Small intestine (tissue), 16 donors: ENCODE measurements around the gene SAXO1. TPM values are rescaled to one million over a fixed set of nuclear protein-coding genes. Genes with fewer than 3 reads are reported as not detected.
A peak's percentile ranks its signal among the peaks of the same experiment; 100 is the strongest.

Experiments used
- DNase-seq, 2 donors: peaks; one replicate each; pipeline versions ENCODE4 v3.0.0 to v3.0.0-alpha.2; 2013
- FAIRE-seq: peaks from 2 replicates; lab custom pipeline; 2012; peaks lifted over from hg19 to GRCh38; lab: Jason Lieb, UNC
- H3K27ac ChIP-seq, 3 donors: one replicate each; pipeline ENCODE4 v1.5.1; 2013; ENCODE audit warnings: low read length in 2 of 3, mild to moderate bottlenecking in 2 of 3, control low read depth in 1 of 3, inconsistent platforms in 1 of 3, low read depth in 1 of 3, moderate library complexity in 1 of 3
- H3K27me3 ChIP-seq, 3 donors: one replicate each; pipeline ENCODE4 v1.6.1; 2013; ENCODE audit warnings: low read length in 3 of 3, inconsistent platforms in 1 of 3; ENCODE audit not compliant: control insufficient read depth in 3 of 3, insufficient read depth in 3 of 3
- H3K36me3 ChIP-seq, 3 donors: one replicate each; pipeline ENCODE4 v1.6.1; 2013; ENCODE audit warnings: low read length in 3 of 3, inconsistent platforms in 1 of 3, low read depth in 1 of 3, mild to moderate bottlenecking in 1 of 3, moderate library complexity in 1 of 3; ENCODE audit not compliant: control insufficient read depth in 3 of 3, insufficient read depth in 2 of 3
- H3K4me1 ChIP-seq, 3 donors: one replicate each; pipeline ENCODE4 v1.6.1; 2013; ENCODE audit warnings: low read length in 2 of 3, inconsistent platforms in 1 of 3, low read depth in 1 of 3, mild to moderate bottlenecking in 1 of 3, moderate library complexity in 1 of 3; ENCODE audit not compliant: control insufficient read depth in 3 of 3, insufficient read depth in 2 of 3
- H3K4me3 ChIP-seq, 3 donors: one replicate each; pipeline ENCODE4 v1.5.1; 2013; ENCODE audit warnings: low read length in 3 of 3, control low read depth in 1 of 3, inconsistent platforms in 1 of 3, low read depth in 1 of 3, mild to moderate bottlenecking in 1 of 3, moderate library complexity in 1 of 3
- H3K9me3 ChIP-seq, 2 donors: one replicate each; pipeline ENCODE4 v1.6.1; 2013; ENCODE audit warnings: low read depth in 1 of 2, low read length in 1 of 2; ENCODE audit not compliant: control insufficient read depth in 2 of 2, insufficient read depth in 1 of 2
- WGBS, 3 donors: extraction: QIAGEN DNeasy Blood & Tissue Kit; methylation state at CpG; one replicate each; pipeline ENCODE4 v1.1.7; 2013; 5-methylcytosine and 5-hydroxymethylcytosine counted together
- long read RNA-seq, 10 donors: transcript quantifications; one replicate each; lab custom pipeline, GENCODE V29; 2026
- polyA plus RNA-seq, 4 donors: library from polyadenylated mRNA; stranded (reverse) in 3 of 4; unstranded in 1 of 4; fragments of 200-250 nt in 3 of 4; fragments of 120-200 nt in 1 of 4; gene quantifications; one replicate each; pipeline versions ENCODE4 v1.2.1 to v1.2.3, GENCODE V29; 2013
- donor health status: healthy with polysubstance abuse.
- donor health status: control.
- donor health status: control.
- donor health status: Bipolar disorder and iron deficiency.
- donor health status: healthy.

Gene SAXO1
- under 1 TPM in 2 of 4 donors, not detected in 2; 0.01 TPM for polyA plus RNA-seq
- long read RNA-seq, donor 1, result 0 reads
- long read RNA-seq, donor 2, result 0 reads
- long read RNA-seq, donor 3, result 0 reads
- long read RNA-seq, donor 4, result 0 reads
- long read RNA-seq, donor 5, result 0 reads
- long read RNA-seq, donor 6, result 0 reads
- long read RNA-seq, donor 7, result 0 reads
- long read RNA-seq, donor 8, result 0 reads
- long read RNA-seq, donor 9, result 0 reads
- long read RNA-seq, donor 10, result 0 reads

- no peaks in the 10 kb centered on the region for H3K4me1 ChIP-seq
- no peak within 1 kb of the TSS for H3K27ac ChIP-seq
- peaks cover 0 to 2% of the 10 kb centered on the region in 2 donors for H3K9me3 ChIP-seq
- H3K36me3 ChIP-seq, result no peaks in the 10 kb centered on the region
- DNase-seq (no peak), FAIRE-seq (no peak)
- 75 to 85% (median 82%) methylated on average over 16 to 20 of the region's 20 CpGs for WGBS, 3 donors
- no peak within 1 kb of the TSS for H3K4me3 ChIP-seq
- H3K27me3 ChIP-seq, result peaks cover 0 to 5% (median 0%) of the 10 kb centered on the region in 3 donors
Measured at GRCh38 chr9:19033015-19033414, at the start of gene SAXO1. Gene SAXO1, minus strand, starts transcription at chr9:19033209. Its CDS starts 301 bp downstream, at chr9:19032908.

- Histone ChIP-seq H3K4me3 (no peak overlapping the region), H3K9me3 (no peaks in the 10 kb centered on the region), H3K4me1 (no peaks in the 10 kb centered on the region), H3K27ac (no peak overlapping the region), H3K36me3 (peaks cover 4 to 53% (median 6%) of the 10 kb centered on the region in 3 donors), H3K27me3 (no peaks in the 10 kb centered on the region)
- no peak for DNase-seq
- no peak for FAIRE-seq
- WGBS, 3 donors, result 45 to 76% (median 72%) methylated on average over 1 of the region's 1 CpG
Measured at GRCh38 chr9:19074836-19075235, 41.8 kb upstream of the SAXO1 start.

DNA sequence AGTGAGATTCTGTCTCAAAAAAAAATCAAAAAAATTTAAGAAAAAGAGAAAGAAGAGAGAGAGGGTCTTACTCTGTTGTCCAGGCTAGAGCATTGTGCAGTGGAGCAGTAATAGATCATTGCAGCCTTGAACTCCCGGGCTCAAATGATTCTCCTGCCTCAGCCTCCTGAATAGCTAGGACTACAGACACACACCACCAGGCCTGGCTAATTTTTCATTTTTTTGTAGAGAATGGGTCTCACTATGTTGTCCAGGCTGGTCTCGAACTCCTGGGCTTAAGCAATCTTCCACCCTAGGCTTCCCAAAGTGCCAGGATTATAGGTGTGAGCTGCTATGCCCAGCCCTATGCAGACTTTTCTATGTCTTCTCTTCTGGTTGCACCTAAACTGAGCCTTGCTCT lies 41.2 kb upstream of the SAXO1 start:
- no peak overlapping the region for H3K27ac ChIP-seq
- H3K9me3 ChIP-seq, result no peaks in the 10 kb centered on the region
- no peaks in the 10 kb centered on the region for H3K4me1 ChIP-seq
- peaks cover 7 to 54% (median 10%) of the 10 kb centered on the region in 3 donors for H3K36me3 ChIP-seq
- no peaks in the 10 kb centered on the region for H3K27me3 ChIP-seq
- no peak overlapping the region for H3K4me3 ChIP-seq
- FAIRE-seq, result no peak
- 98 to 100% (median 100%) methylated on average over 2 of the region's 2 CpGs for WGBS, 3 donors
- DNase-seq, result no peak

DNA sequence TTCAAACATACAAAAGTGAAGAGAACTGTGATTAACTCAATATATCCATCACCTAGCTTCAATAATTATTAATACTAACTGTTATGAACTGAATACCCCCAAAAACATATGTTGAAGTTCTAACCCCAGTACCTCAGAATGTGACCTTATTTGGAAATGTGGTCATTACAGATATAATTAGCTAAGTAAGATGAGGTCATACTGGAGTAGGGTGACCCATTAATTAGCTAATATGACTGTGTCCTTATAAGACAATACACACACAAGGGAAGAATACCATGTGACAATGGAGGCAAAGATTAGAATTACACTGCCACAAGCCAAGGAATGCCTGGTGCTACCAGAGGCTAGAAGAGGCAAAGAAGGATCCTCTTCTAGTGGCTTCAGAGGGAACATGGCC lies 24.0 kb upstream of the SAXO1 start:
- Histone ChIP-seq H3K4me3 (no peak overlapping the region), H3K27ac (no peak overlapping the region), H3K9me3 (no peaks in the 10 kb centered on the region), H3K4me1 (peaks cover 0 to 3% (median 0%) of the 10 kb centered on the region in 3 donors), H3K27me3 (no peaks in the 10 kb centered on the region), H3K36me3 (peaks cover 5 to 14% (median 12%) of the 10 kb centered on the region in 3 donors)
- FAIRE-seq (no peak), DNase-seq (no peak)

GRCh38 chr9:19050637-19051591 lies 17.9 kb upstream of the SAXO1 start:
- WGBS, 3 donors, result 37 to 54% (median 45%) methylated on average over 12 of the region's 12 CpGs
- Histone ChIP-seq H3K4me1 (peaks cover 4 to 15% (median 11%) of the 10 kb centered on the region in 3 donors), H3K36me3 (peaks cover 0 to 6% (median 2%) of the 10 kb centered on the region in 3 donors), H3K27me3 (no peaks in the 10 kb centered on the region), H3K27ac (peak overlapping the region in 1 of 3 donors; percentile 98), H3K4me3 (peak overlapping the region in 2 of 3 donors; percentile 78 to 92), H3K9me3 (no peaks in the 10 kb centered on the region)
- DNase-seq (peak in 1 of 2 donors; percentile 18), FAIRE-seq (no peak)

- FAIRE-seq (no peak), DNase-seq (peak; percentile 31 to 60)
- Histone ChIP-seq H3K36me3 (peaks cover 0 to 6% (median 2%) of the 10 kb centered on the region in 3 donors), H3K4me3 (peak overlapping the region; percentile 78 to 95 (median 92)), H3K9me3 (no peaks in the 10 kb centered on the region), H3K27ac (peak overlapping the region; percentile 89 to 99 (median 98)), H3K27me3 (no peaks in the 10 kb centered on the region), H3K4me1 (peaks cover 4 to 15% (median 11%) of the 10 kb centered on the region in 3 donors)
- 1 to 2% (median 2%) methylated on average over 33 of the region's 33 CpGs for WGBS, 3 donors
Measured at GRCh38 chr9:19049917-19050636, 17.1 kb upstream of the SAXO1 start.

GRCh38 chr9:19048966-19049916 lies 16.2 kb upstream of the SAXO1 start, which contains the start of gene RRAGA:
Gene RRAGA, plus strand, starts transcription at chr9:19049427. Its CDS starts 233 bp downstream, at chr9:19049660.
- FAIRE-seq (no peak), DNase-seq (peak; percentile 99)
- WGBS, 3 donors, result 0 to 1% (median 0%) methylated on average over 70 to 82 of the region's 82 CpGs
- Histone ChIP-seq H3K4me1 (peaks cover 4 to 15% (median 11%) of the 10 kb centered on the region in 3 donors), H3K27ac (peak within 1 kb of the TSS; percentile 89 to 99 (median 98)), H3K27me3 (no peaks in the 10 kb centered on the region), H3K4me3 (peak within 1 kb of the TSS; percentile 78 to 95 (median 92)), H3K36me3 (peaks cover 0 to 6% (median 2%) of the 10 kb centered on the region in 3 donors), H3K9me3 (no peaks in the 10 kb centered on the region)
